Memory B cell (primary cell): Measurements from ENCODE around the gene IPO7.
A peak's percentile ranks its signal among the peaks of the same experiment; 100 is the strongest.
"Not testable (repeated sequence)": the region's sequence is repeated elsewhere in the genome, so short reads cannot be mapped to it uniquely, and the experiment has no call there.

Experiments used
- ATAC-seq: fragments of 150-1000 bp; cut with Tn5 transposase; 2 replicates; pipeline ENCODE4 v1.10.0; 2021; ENCODE audit warnings: low read depth, mild to moderate bottlenecking, moderate library complexity
- DNase-seq, 2 donors: peaks; one replicate each; pipeline ENCODE4 v3.0.0; 2022; ENCODE audit warnings: low spot score in 2 of 2
- H3K27ac Mint-ChIP-seq: one replicate; pipeline ENCODE4 v1.8.0; 2022; ENCODE audit warnings: mild to moderate bottlenecking, moderate library complexity, mixed read lengths
- H3K27me3 Mint-ChIP-seq: one replicate; pipeline ENCODE4 v1.8.0; 2022; ENCODE audit warnings: mixed read lengths
- H3K36me3 Mint-ChIP-seq: one replicate; pipeline ENCODE4 v1.8.0; 2022; ENCODE audit warnings: mild to moderate bottlenecking, mixed read lengths
- H3K4me1 Mint-ChIP-seq: one replicate; pipeline ENCODE4 v1.8.0; 2022; ENCODE audit warnings: mixed read lengths
- H3K4me3 Mint-ChIP-seq: one replicate; pipeline ENCODE4 v1.8.0; 2022; ENCODE audit warnings: mild to moderate bottlenecking, moderate library complexity, mixed read lengths
- H3K9me3 Mint-ChIP-seq: one replicate; pipeline ENCODE4 v1.8.0; 2022; ENCODE audit warnings: mixed read lengths

Gene IPO7

GRCh38 chr11:9384535-9385326 lies at the start of gene IPO7:
Gene IPO7 (plus strand): TSS chr11:9384652. CDS start chr11:9384764, 112 bp downstream.
- DNase-seq (peak; percentile 74 to 76), ATAC-seq (peak; percentile 98)
- H3K4me3 Mint-ChIP-seq, result peak within 1 kb of the TSS; percentile 97
- H3K4me1 Mint-ChIP-seq, result peaks cover 17% of the 10 kb centered on the region
- H3K27me3 Mint-ChIP-seq, result no peaks in the 10 kb centered on the region
- H3K27ac Mint-ChIP-seq, result peak within 1 kb of the TSS; percentile 92
- no peaks in the 10 kb centered on the region for H3K9me3 Mint-ChIP-seq
- peaks cover 3% of the 10 kb centered on the region for H3K36me3 Mint-ChIP-seq

- no peak for DNase-seq
- H3K36me3 Mint-ChIP-seq, result no peaks in the 10 kb centered on the region
- H3K27ac Mint-ChIP-seq, result no peak overlapping the region
- H3K4me3 Mint-ChIP-seq, result no peak overlapping the region
- ATAC-seq, result no peak
- no peaks in the 10 kb centered on the region for H3K9me3 Mint-ChIP-seq
- H3K4me1 Mint-ChIP-seq, result no peaks in the 10 kb centered on the region
- peaks cover 3% of the 10 kb centered on the region for H3K27me3 Mint-ChIP-seq
Observed at GRCh38 chr11:9341638-9342178, 42.7 kb upstream of the IPO7 start.

DNA sequence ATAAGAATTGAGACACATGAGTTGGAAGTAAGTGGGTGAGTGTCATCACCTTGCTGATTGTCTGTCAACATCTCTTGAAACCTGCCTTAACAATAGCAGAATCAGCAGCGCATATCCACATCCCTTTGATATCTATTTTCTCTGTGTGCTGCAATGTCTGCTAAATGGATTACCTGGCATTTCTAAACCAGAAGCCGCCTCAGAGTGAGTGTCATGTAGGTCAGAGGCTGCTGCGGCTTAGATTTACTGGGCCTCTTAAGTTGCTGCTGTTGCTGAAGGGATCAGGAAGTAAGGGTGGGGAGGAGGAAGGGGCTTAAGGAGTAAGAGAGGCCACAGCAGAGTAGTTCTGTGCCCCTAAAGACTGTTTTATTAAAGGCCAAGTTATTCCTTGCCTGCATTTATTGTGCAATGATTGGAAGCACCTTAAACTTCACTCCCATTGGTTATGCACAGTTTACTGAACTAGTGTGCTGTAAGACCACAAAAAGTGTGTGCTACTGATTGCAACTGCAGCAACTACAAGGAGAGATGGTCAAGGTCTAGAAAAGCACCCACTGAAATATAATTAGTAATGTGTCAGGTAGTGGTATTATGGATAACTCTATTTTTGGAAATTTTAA lies 40.3 kb upstream of the IPO7 start:
- Mint-ChIP-seq H3K27ac (no peak overlapping the region), H3K4me1 (no peaks in the 10 kb centered on the region), H3K9me3 (no peaks in the 10 kb centered on the region), H3K36me3 (no peaks in the 10 kb centered on the region), H3K27me3 (peaks cover 9% of the 10 kb centered on the region), H3K4me3 (no peak overlapping the region)
- DNase-seq (no peak), ATAC-seq (no peak)

- Mint-ChIP-seq H3K4me1 (no peaks in the 10 kb centered on the region), H3K9me3 (no peaks in the 10 kb centered on the region), H3K4me3 (no peak overlapping the region), H3K36me3 (no peaks in the 10 kb centered on the region), H3K27ac (no peak overlapping the region), H3K27me3 (peaks cover 14% of the 10 kb centered on the region)
- no peak for ATAC-seq
- no peak for DNase-seq
Observed at GRCh38 chr11:9347100-9347499, 37.4 kb upstream of the IPO7 start.

DNA sequence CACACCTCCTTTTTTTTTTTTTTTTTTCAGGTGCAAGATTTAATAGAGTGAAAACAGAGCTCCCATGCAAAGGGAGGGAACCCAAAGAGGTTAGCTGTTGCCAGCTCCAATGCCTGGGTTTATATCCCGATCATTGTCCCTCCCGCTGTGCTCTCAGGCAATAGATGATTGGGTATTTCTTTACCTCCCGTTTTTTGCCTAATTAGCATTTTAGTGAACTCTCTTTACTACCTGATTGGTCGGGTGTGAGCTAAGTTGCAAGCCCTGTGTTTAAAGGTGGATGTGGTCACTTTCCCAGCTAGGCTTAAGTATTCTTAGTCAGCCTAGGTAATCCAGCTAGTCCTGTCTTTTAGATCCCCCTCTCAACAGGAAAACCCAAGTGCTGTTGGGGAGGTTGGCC lies 36.7 kb upstream of the IPO7 start:
- not testable (repeated sequence) for H3K27ac Mint-ChIP-seq

DNA sequence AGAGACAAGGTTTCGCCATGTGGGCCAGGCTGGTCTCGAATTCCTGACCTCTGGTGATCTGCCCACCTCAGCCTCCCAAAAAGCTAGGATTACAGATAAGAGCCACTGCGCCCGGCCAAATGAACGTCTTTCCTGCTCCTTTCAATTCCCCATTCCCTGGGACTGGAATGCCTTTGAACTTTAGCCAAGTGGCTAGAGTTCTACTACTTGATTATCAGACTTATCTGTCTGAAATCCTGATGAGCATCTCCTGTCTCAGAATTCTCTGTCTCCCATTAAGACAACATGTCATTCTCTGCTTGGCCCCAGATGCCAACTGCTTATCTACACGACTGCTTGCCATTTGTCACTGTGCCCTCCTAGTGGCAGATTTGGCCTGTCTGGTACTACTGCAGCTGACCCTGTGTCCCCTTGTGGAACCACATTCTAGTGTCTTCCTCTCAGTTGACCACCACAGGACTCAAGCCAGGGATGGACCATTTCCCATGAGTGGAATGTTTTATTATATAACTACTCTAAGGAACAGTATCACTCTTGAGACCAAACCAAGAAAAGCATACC lies 33.1 kb upstream of the IPO7 start:
- Mint-ChIP-seq H3K27me3 (peaks cover 11% of the 10 kb centered on the region), H3K9me3 (no peaks in the 10 kb centered on the region), H3K4me3 (no peak overlapping the region), H3K27ac (no peak overlapping the region), H3K4me1 (no peaks in the 10 kb centered on the region), H3K36me3 (no peaks in the 10 kb centered on the region)
- ATAC-seq (no peak), DNase-seq (no peak)

More for the DNA sequence above, 36.7 kb upstream of the IPO7 start:
- H3K4me1 Mint-ChIP-seq, H3K36me3 Mint-ChIP-seq, DNase-seq, ATAC-seq, H3K4me3 Mint-ChIP-seq, H3K9me3 Mint-ChIP-seq: not testable (repeated sequence)
- peaks cover 14% of the 10 kb centered on the region for H3K27me3 Mint-ChIP-seq

DNA sequence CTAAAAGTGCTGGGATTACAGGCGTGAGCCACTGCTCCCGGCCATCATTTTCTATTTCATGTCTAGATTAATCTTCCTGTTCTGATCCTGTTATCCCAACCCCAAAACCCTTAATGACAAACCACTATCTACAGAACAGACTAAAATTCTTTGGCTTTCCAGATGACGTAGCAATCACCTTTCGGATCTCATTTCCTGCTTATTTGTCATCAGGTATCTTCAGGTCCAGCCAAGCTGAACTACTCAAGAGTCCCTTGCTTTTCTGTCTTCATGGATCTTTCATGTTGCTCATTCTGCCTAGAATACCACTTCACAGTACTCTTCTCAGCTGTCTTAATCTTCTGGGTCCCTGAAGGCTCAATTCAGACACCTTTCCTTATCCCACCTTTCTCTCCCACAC lies 27.4 kb upstream of the IPO7 start:
- no peak for DNase-seq
- no peaks in the 10 kb centered on the region for H3K9me3 Mint-ChIP-seq
- no peaks in the 10 kb centered on the region for H3K36me3 Mint-ChIP-seq
- H3K4me3 Mint-ChIP-seq, result no peak overlapping the region
- ATAC-seq, result no peak
- H3K27ac Mint-ChIP-seq, result no peak overlapping the region
- H3K4me1 Mint-ChIP-seq, result no peaks in the 10 kb centered on the region
- H3K27me3 Mint-ChIP-seq, result no peaks in the 10 kb centered on the region

DNA sequence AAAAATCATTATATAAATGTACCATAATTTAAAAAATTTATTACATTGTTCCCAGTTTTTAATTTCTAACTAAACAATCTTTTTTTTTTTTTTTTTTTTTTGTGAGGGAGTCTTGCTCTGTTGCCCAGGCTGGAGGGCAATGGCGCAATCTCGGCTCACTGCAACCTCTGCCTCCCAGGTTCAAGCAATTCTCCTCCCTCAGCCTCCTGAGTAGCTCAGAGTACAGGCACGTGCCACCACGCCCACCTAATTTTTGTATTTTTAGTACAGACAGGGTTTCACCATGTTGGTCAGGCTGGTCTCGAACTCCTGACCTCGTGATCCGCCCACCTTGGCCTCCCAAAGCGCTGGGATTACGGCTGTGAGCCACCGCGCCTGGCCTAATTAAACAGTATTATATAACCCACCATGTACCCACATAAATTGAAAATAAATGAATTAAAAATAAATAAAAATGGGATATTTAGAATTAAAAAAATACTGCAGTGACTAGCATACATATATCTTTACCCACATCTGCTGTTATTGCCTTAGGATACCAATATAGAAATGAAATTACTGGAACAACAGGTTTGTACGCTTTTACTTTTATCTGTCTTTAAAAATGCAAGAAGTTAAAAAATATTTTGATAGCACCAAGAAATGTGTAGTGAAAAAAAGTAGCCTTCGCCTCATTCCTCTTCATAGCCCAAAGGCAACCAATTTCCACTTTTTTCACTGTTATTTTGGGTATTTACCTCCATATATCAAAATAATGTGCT lies 23.4 kb upstream of the IPO7 start:
- H3K27me3 Mint-ChIP-seq, H3K4me1 Mint-ChIP-seq, H3K36me3 Mint-ChIP-seq, H3K4me3 Mint-ChIP-seq, DNase-seq, ATAC-seq, H3K9me3 Mint-ChIP-seq: not testable (repeated sequence)
- H3K27ac Mint-ChIP-seq, result peak overlapping the region; percentile 29

GRCh38 chr11:9362393-9362863 lies 22.0 kb upstream of the IPO7 start:
- no peaks in the 10 kb centered on the region for H3K27me3 Mint-ChIP-seq
- H3K9me3 Mint-ChIP-seq, result no peaks in the 10 kb centered on the region
- ATAC-seq (no peak), DNase-seq (no peak)
- no peaks in the 10 kb centered on the region for H3K36me3 Mint-ChIP-seq
- peak overlapping the region; percentile 71 for H3K27ac Mint-ChIP-seq
- peaks cover 2% of the 10 kb centered on the region for H3K4me1 Mint-ChIP-seq
- H3K4me3 Mint-ChIP-seq, result no peak overlapping the region

DNA sequence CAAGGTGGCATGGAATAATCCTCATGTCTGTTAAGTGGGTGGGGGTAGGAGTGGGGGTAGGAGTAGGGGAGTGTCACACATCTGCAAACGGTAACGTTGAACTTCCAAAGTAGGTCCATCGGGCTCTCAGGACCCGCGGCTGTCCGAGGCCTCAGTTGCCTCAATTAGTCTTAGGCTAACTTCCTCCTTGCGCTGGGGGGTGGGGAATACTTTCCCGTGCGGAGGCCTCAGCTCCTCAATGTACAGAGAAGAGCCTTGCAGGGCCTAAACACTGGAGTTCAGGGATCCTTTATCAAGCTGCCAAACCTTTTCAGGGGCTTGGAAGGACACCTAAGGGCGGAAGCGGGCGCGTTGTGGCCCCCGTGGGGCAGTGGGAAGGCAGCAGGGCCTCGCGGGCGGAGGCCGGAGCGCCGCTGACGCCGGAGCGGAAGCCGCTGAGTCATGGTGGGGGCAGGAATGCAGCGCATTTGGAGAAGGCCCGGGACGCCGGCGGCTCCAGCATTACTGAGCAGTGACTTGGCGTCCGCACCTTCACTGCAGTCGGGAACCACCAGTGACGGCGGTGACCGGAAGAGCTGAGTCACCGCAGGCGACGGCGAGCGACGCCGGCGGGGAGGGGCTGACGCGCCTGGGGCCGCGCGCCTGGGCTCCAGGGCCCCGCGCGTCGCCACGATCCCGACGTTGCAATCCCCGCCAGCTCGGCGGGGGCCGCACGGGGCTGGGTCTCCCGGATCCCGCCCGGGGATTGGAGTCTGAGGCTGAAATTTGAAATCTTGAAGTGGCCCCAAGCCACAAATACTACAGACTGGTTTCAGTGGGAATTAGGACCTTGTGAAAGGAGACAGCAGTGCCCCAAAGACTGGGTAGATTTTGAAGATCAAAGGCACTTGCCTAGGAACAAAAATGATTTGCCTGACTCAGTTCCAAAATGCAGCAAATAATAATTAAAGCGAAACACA lies 20.2 kb upstream of the IPO7 start:
- peak; percentile 97 for ATAC-seq
- Mint-ChIP-seq H3K9me3 (no peaks in the 10 kb centered on the region), H3K27me3 (peaks cover under 1% of the 10 kb centered on the region), H3K27ac (peak overlapping the region; percentile 93), H3K4me3 (peak overlapping the region; percentile 94), H3K36me3 (no peaks in the 10 kb centered on the region), H3K4me1 (peaks cover 2% of the 10 kb centered on the region)
- DNase-seq, result peak; percentile 51 to 62

DNA sequence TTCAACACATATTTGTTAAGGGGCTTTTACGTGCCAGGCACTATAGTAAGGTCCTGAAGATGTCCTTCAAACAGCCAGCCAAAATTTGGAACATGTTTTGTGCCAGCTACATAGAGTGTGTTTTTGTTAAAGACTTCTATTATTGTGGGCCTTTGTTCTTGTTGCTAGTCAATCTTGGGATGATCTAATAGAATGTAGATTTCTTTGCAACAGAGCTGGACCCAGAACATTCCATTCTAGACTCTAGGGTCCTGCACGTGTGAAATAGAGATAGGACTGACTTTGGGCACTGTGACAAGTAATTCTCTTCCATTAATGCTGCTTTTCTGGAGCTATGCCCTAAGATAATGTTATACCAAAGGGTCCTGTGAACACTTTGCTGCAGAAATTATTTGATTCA lies 16.9 kb upstream of the IPO7 start:
- Mint-ChIP-seq H3K9me3 (no peaks in the 10 kb centered on the region), H3K4me3 (no peak overlapping the region), H3K27me3 (peaks cover 4% of the 10 kb centered on the region), H3K36me3 (no peaks in the 10 kb centered on the region), H3K27ac (no peak overlapping the region), H3K4me1 (peaks cover 2% of the 10 kb centered on the region)
- no peak for DNase-seq
- no peak for ATAC-seq

- no peak overlapping the region for H3K4me3 Mint-ChIP-seq
- no peaks in the 10 kb centered on the region for H3K36me3 Mint-ChIP-seq
- no peak overlapping the region for H3K27ac Mint-ChIP-seq
- no peak for DNase-seq
- H3K9me3 Mint-ChIP-seq, result no peaks in the 10 kb centered on the region
- no peak for ATAC-seq
- H3K27me3 Mint-ChIP-seq, result peaks cover 3% of the 10 kb centered on the region
- no peaks in the 10 kb centered on the region for H3K4me1 Mint-ChIP-seq
Observed at GRCh38 chr11:9377036-9377435, 7.4 kb upstream of the IPO7 start.

GRCh38 chr11:9379041-9379440 lies 5.4 kb upstream of the IPO7 start:
- Mint-ChIP-seq H3K27me3 (no peaks in the 10 kb centered on the region), H3K27ac (no peak overlapping the region), H3K4me1 (peaks cover under 1% of the 10 kb centered on the region), H3K9me3 (no peaks in the 10 kb centered on the region), H3K4me3 (no peak overlapping the region), H3K36me3 (no peaks in the 10 kb centered on the region)
- no peak for DNase-seq
- no peak for ATAC-seq
